GM21529 (cell line): ENCODE data around the gene DEFB125.
"Not testable (repeated sequence)": the region's sequence is repeated elsewhere in the genome, so short reads cannot be mapped to it uniquely, and the experiment has no call there.

Experiments
- ATAC-seq: cut with Tn5 transposase; IDR thresholded peaks from one replicate; pipeline ENCODE4 v1.9.1; 2021; ENCODE audit not compliant: unreplicated experiment

The DEFB125 gene

GRCh38 chr20:87401-87800 is at the start of gene DEFB125:
Gene DEFB125 (plus strand): TSS chr20:87672. CDS start chr20:87710, 38 bp downstream.
- no peak for ATAC-seq

GRCh38 chr20:60035-60918 is 27.2 kb upstream of the DEFB125 start:
- ATAC-seq = no peak

GRCh38 chr20:61230-61629 is 26.2 kb upstream of the DEFB125 start:
- no peak for ATAC-seq

GRCh38 chr20:61757-62156 is 25.7 kb upstream of the DEFB125 start:
- ATAC-seq = no peak

DNA sequence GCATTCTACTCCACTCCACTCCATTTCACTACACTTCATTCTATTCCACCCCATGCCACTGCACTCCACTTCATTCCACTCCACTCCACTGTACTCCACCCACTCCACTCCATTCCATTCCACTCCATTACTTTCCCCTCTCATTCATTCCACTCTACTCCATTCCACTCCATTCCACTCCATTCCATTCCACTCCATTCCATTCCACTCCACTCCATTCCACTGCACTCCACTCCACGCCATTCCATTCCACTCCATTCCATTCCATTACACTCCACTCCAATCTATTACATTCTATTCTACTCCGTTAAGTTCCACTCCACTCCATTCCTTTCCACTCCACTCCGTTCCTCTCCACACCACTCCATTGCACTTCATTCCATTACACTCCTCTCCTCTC is 25.0 kb upstream of the DEFB125 start:
- ATAC-seq = no peak

DNA sequence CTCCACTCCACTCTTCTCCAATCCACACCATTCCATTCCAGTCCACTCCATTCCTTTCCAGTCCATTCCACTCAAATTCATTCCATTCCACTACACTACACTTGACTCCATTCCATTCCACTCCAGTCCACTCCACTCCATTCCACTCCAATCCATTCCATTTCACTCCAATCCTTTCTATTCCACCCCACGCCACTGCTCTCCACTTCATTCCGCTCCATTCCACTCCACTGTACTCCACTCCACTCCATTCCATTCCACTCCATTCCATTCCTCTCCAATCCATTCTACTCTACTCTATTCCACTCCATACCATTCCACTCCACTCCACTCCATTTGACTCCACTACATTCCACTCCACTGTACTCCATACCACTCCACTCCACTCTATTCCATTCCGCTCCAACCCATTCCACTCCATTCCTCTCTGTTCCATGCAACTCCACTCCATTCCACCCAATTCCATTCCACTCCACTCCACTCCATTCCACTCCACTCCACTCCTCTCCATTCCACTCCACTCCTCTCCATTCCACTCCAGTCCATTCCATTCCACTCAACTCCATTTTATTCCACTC is 23.4 kb upstream of the DEFB125 start:
- ATAC-seq = no peak

- ATAC-seq = no peak
Observed at GRCh38 chr20:64766-65322, 22.6 kb upstream of the DEFB125 start.

GRCh38 chr20:77231-77630 is 10.2 kb upstream of the DEFB125 start:
- ATAC-seq = no peak

GRCh38 chr20:78338-78737 is 9.1 kb upstream of the DEFB125 start:
- ATAC-seq = no peak

- no peak for ATAC-seq
Observed at GRCh38 chr20:79565-79964, 7.9 kb upstream of the DEFB125 start.

- ATAC-seq = no peak
Observed at GRCh38 chr20:90651-91050, 3.2 kb downstream of the DEFB125 start.

DNA sequence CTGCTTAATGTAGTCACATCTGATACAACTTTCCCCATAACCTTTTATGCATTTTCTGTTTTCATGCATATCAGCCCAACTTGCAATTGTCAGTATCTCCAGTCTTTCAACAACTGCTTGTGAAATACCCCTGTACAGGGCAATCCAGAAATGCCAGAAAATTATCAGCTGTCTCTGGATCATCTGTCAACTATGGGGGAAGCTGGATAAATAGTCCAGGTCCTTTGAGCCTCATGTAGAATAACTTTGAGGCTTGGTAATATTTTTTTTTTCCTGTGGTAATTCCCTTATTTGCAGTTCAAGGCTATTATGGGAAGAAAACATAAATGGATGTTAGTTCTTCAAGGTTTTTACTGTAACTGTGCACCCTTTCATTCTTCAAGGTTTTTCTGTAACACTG is 6.2 kb downstream of the DEFB125 start:
- ATAC-seq = no peak

GRCh38 chr20:95215-95614 is 7.7 kb downstream of the DEFB125 start:
- ATAC-seq = no peak

DNA sequence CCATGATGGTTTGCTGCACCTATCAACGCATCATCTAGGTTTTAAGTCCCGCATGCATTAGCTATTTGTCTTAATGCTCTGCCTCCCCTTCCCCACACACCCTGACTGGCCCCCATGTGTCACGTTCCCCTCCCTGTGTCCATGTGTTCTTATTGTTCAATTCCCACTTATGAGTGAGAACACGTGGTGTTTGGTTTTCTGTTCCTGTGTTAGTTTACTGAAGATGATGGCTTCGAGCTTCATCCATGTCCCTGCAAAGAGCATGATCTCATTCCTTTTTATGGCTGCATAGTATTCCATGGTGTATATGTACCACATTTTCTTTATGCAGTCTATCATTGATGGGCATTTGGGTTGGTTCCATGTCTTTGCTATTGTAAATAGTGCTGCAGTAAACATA is 10.2 kb downstream of the DEFB125 start:
- not testable (repeated sequence) for ATAC-seq

DNA sequence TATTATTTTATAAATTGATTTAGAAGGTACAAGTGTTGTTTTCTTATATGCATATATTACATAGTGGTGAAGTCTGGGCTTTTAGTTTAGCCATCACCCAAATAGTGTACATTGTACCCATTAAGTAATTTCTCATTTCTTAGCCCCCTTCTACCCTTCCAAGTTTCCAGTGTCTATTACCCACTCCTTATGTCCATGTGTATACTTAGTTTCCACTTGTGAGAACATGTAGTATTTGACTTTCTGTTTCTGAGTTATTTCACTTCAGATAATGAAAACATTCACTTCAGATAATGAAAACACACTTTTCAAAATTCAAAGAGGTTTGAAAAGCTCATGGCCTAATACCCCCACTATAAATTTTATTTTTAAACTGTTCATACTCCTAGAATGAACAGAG is 14.5 kb downstream of the DEFB125 start:
- ATAC-seq = no peak

DNA sequence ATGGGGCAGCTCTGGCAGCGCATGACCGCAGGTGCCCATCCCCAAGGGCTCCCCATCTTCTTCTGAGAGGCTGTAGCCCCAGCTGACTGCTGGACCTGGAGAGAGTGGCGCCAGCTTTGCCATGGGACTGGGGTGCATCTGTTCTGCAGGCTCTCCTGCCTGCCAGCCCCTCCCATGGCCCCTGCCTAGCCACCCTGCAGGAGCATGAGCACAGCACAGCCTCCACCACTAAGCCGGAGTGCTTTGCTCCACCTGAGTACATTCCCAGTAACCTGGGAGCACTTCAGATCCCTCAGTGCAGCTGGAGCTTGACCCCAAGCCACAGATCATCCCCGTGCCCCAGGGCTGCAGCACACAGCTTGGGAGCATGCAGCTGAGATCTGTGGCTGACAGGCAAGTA is 16.0 kb downstream of the DEFB125 start:
- no peak for ATAC-seq

GRCh38 chr20:112396-112795 is 24.9 kb downstream of the DEFB125 start:
- ATAC-seq = no peak

DNA sequence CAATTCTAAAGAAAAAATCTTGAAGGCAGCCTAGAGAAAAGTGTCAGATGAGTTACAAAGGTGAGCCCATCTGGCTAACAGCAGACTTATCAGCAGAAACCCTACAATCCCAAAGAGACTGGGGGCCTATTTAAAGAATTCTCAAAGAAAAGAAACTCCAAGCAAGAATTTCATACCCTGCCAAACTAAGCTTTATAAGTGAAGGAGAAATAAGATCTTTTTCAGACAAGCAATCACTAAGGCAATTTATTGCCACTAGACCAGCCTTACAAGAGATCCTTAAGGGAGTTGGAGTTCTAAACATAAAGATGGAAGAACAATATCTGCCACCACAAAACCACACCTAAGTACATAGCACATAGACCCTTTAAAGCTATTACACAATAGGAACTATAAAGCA is 30.0 kb downstream of the DEFB125 start:
- no peak for ATAC-seq

- not testable (repeated sequence) for ATAC-seq
Observed at GRCh38 chr20:129786-130323, 42.4 kb downstream of the DEFB125 start.

DNA sequence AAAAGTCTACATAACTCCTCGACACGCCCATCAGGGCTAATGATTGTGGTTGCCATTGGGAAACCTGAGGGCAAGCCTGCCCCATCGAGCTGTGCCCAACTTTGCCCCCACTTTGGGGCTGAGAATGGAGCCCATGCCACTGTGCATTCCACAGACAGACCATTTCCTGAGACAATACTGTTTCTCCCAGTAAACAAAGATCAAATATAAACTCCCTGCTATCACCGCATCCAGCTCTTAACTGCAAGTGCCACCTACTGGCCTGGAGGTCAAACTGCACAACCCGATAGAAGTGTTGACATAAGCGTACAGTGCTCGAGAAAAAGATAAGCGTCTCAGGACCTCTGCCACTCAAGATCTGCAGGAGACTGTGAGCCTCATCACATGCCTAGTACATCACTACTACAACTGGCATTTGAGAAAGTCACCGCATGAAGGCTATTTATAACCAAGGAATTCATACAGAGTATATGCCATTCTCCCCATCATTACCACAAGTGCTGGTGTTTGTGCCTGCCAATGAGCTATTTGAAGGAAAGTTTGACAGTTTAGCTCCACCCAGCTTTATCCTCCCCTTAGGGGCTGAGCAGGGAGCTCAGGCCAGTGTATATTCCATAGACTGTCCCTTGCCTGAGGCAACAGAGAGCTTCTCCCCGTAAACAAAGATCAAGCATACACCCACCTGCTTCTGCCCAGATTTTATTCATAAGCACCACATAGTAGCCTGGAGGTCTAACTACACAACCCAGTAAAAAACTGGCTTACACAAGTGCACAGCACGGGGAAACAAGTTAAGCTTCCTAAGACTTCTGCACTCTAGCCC is 50.4 kb downstream of the DEFB125 start:
- no peak for ATAC-seq

- no peak for ATAC-seq
Observed at GRCh38 chr20:142290-142689, 54.8 kb downstream of the DEFB125 start, which contains the start of gene DEFB126. Gene DEFB126 (plus strand): TSS chr20:142590. CDS start chr20:142629, 39 bp downstream.
